DND-41 (cell line): ENCODE results near the gene GFI1.

Experiments used
- EZH2 ChIP-seq: IDR thresholded peaks from 3 replicates; pipeline ENCODE4 v1.6.1; 2012; ENCODE audit warnings: borderline replicate concordance, low read depth, mild to moderate bottlenecking, moderate library complexity, low read length, inconsistent platforms; ENCODE audit not compliant: severe bottlenecking
- TF ChIP-seq, protein P1 (sequence below): IDR thresholded peaks from 2 replicates; pipeline ENCODE4 v1.5.1; 2012; ENCODE audit warnings: borderline replicate concordance, low read length, moderate library complexity, mild to moderate bottlenecking; ENCODE audit not compliant: poor library complexity, severe bottlenecking; ENCODE audit errors: extremely low read depth

DNA sequence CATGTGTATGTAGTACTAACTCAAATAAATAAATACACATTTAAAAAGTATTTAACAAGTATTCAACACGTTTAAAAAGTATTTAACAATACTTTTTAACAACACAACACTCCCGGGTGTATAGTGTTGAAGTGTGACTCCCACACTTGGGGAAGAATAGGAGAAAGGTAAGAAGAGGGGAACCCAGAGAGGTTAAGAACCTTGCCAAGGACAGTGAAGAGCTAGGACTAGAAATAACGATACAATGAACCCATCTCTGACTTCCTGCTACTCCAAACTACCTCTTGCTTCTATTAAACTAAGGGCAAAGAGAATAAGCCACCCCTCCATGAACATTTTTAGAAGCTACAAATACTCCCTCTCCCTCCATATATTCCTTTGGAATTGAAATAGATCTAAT is 1.7 kb upstream of the GFI1 start:
- TF ChIP-seq, protein P1, sequence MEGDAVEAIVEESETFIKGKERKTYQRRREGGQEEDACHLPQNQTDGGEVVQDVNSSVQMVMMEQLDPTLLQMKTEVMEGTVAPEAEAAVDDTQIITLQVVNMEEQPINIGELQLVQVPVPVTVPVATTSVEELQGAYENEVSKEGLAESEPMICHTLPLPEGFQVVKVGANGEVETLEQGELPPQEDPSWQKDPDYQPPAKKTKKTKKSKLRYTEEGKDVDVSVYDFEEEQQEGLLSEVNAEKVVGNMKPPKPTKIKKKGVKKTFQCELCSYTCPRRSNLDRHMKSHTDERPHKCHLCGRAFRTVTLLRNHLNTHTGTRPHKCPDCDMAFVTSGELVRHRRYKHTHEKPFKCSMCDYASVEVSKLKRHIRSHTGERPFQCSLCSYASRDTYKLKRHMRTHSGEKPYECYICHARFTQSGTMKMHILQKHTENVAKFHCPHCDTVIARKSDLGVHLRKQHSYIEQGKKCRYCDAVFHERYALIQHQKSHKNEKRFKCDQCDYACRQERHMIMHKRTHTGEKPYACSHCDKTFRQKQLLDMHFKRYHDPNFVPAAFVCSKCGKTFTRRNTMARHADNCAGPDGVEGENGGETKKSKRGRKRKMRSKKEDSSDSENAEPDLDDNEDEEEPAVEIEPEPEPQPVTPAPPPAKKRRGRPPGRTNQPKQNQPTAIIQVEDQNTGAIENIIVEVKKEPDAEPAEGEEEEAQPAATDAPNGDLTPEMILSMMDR: no peak
- TF ChIP-seq EZH2: no peak
